ENCODE measurements around the gene SPIRE2. TPM values are rescaled to one million over a fixed set of nuclear protein-coding genes. Genes with fewer than 3 reads are reported as not detected.

The SPIRE2 gene
- total RNA-seq, 1 experiment from 2014 or later: 21.7 TPM

DNA sequence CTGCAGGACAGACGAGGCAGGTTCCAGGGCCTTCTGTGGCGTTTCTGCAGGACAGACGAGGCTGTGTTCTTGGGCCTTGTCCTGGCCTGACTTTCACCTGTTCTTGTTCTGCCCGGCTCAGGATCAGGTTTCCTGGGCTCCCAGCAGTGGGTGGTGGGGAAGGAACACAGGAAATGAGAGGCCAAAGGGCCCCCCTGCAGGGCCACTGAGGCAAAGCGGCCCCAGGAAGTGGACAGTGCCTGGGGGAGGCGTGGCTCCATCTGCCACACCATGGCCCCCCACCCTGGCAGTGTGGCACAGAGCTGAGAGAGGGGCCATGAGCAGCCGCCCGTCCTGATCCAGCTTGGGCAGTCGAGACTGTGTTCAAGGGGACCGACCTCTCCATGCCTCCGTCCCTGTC, 20.7 kb downstream of the SPIRE2 start:
- no peak for ATAC-seq

DNA sequence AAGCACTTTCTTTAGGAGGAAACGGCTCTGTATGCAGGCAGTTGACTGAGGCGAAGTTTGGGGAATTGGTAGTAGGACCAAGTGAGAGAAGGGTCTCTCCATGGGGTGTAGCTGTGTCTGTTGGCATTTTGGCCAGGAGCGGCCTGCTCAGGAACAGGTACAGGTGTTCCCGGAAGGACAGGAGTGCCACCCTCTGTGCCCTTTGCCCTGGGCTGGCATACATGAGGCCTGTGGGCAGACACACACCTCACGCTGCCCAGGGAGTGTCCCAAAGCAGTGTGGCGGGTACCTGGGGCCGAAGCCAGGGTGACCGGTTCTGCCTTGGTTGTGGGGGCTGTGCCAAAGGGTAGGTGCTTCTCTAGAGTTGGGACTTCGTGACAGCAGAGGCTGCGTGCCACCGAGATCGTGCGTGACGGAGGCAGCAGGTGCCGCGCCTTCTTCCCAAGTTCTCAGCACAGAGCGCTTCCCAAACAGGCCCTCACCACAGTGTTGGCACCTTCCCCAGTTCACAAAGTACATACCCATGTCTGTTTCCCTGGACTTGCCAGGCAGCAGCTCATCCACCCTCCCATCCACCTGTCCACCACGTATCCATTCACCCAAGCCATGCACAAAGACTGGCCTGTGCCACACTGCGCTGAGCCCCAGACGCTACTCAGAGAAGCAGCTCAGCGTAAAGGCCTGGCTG, 25.2 kb downstream of the SPIRE2 start:
- intact Hi-C loops (cut with micrococcal nuclease; ENCODE audit: unreplicated experiment) (no loop called here), in situ Hi-C loops (cut with HindIII; ENCODE audit: low pct_unique_long_range_greater_than_20kb, low sequenced_read_pairs) (no loop called here)

More for the DNA sequence above, 20.7 kb downstream of the SPIRE2 start:
- ChIA-PET CTCF (no interaction called here), POLR2A (no interaction called here)
- Histone ChIP-seq H3K36me3 (ENCODE audit: control insufficient read depth, insufficient read depth, low read length) (no peaks in the 10 kb centered on the region), H3K9me3 (ENCODE audit: control insufficient read depth, insufficient read depth, low read depth, low read length) (no peaks in the 10 kb centered on the region), H3K4me3 (ENCODE audit: low read depth in 2 of 2, low read length in 2 of 2) (no peak overlapping the region), H3K4me1 (ENCODE audit: control insufficient read depth, insufficient read depth, low read length) (no peaks in the 10 kb centered on the region; the same call in 1 of the 2 replicates), H3K27me3 (ENCODE audit: control insufficient read depth, insufficient read depth, low read length) (no peaks in the 10 kb centered on the region), H3K27ac (ENCODE audit: low read length) (no peak overlapping the region)
- BruUV-seq (replicated peaks): no TSS peak
- no peak for DNase-seq (ENCODE audit: low read depth, low spot score)
- in situ Hi-C loops (cut with HindIII; ENCODE audit: low pct_unique_long_range_greater_than_20kb, low sequenced_read_pairs) (no loop called here), intact Hi-C loops (cut with micrococcal nuclease; ENCODE audit: unreplicated experiment) (no loop called here)
- TF ChIP-seq, protein P1, sequence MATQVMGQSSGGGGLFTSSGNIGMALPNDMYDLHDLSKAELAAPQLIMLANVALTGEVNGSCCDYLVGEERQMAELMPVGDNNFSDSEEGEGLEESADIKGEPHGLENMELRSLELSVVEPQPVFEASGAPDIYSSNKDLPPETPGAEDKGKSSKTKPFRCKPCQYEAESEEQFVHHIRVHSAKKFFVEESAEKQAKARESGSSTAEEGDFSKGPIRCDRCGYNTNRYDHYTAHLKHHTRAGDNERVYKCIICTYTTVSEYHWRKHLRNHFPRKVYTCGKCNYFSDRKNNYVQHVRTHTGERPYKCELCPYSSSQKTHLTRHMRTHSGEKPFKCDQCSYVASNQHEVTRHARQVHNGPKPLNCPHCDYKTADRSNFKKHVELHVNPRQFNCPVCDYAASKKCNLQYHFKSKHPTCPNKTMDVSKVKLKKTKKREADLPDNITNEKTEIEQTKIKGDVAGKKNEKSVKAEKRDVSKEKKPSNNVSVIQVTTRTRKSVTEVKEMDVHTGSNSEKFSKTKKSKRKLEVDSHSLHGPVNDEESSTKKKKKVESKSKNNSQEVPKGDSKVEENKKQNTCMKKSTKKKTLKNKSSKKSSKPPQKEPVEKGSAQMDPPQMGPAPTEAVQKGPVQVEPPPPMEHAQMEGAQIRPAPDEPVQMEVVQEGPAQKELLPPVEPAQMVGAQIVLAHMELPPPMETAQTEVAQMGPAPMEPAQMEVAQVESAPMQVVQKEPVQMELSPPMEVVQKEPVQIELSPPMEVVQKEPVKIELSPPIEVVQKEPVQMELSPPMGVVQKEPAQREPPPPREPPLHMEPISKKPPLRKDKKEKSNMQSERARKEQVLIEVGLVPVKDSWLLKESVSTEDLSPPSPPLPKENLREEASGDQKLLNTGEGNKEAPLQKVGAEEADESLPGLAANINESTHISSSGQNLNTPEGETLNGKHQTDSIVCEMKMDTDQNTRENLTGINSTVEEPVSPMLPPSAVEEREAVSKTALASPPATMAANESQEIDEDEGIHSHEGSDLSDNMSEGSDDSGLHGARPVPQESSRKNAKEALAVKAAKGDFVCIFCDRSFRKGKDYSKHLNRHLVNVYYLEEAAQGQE (IDR thresholded peaks at IDR 0.05; ENCODE audit: insufficient read depth in 1 of 2, low read depth in 2 of 2, low read length in 1 of 2): no peak
- TF ChIP-seq, protein P2, sequence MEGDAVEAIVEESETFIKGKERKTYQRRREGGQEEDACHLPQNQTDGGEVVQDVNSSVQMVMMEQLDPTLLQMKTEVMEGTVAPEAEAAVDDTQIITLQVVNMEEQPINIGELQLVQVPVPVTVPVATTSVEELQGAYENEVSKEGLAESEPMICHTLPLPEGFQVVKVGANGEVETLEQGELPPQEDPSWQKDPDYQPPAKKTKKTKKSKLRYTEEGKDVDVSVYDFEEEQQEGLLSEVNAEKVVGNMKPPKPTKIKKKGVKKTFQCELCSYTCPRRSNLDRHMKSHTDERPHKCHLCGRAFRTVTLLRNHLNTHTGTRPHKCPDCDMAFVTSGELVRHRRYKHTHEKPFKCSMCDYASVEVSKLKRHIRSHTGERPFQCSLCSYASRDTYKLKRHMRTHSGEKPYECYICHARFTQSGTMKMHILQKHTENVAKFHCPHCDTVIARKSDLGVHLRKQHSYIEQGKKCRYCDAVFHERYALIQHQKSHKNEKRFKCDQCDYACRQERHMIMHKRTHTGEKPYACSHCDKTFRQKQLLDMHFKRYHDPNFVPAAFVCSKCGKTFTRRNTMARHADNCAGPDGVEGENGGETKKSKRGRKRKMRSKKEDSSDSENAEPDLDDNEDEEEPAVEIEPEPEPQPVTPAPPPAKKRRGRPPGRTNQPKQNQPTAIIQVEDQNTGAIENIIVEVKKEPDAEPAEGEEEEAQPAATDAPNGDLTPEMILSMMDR (IDR thresholded peaks at IDR 0.05): no peak
- TF ChIP-seq TCF7L2 (IDR thresholded peaks at IDR 0.05; ENCODE audit: low read depth, low read length) (no peak), SIN3A (IDR thresholded peaks at IDR 0.05; ENCODE audit: borderline replicate concordance, insufficient read depth, low read depth, low read length) (no peak), POLR2AphosphoS5 (IDR thresholded peaks at IDR 0.05; ENCODE audit: low read depth, low read length) (no peak)

More for the DNA sequence above, 25.2 kb downstream of the SPIRE2 start:
- no peak for TF ChIP-seq TCF7L2 (IDR thresholded peaks at IDR 0.05; ENCODE audit: low read depth, low read length)
- TF ChIP-seq, protein P1 (IDR thresholded peaks at IDR 0.05; ENCODE audit: insufficient read depth in 1 of 2, low read depth in 2 of 2, low read length in 1 of 2): no peak
- TF ChIP-seq POLR2AphosphoS5 (IDR thresholded peaks at IDR 0.05; ENCODE audit: low read depth, low read length): no peak
- CTCF ChIA-PET: no interaction called here
- BruUV-seq (replicated peaks): no TSS peak
- Histone ChIP-seq H3K27ac (ENCODE audit: low read length) (no peak overlapping the region), H3K27me3 (ENCODE audit: control insufficient read depth, insufficient read depth, low read length) (no peaks in the 10 kb centered on the region), H3K4me3 (ENCODE audit: low read depth in 2 of 2, low read length in 2 of 2) (no peak overlapping the region), H3K4me1 (ENCODE audit: control insufficient read depth, insufficient read depth, low read length) (no peaks in the 10 kb centered on the region), H3K9me3 (ENCODE audit: control insufficient read depth, insufficient read depth, low read depth, low read length) (no peaks in the 10 kb centered on the region), H3K36me3 (ENCODE audit: control insufficient read depth, insufficient read depth, low read length) (no peaks in the 10 kb centered on the region)
- DNase-seq (ENCODE audit: low read depth, low spot score) (no peak), ATAC-seq (no peak)
- POLR2A ChIA-PET: no interaction called here

All from Panc1 (cell line).